SU-DHL-6 (cell line): Measurements from ENCODE around the gene ANKZF1.

Experiments used
- H2AFZ ChIP-seq: fragments of 200-600 bp; sonication (generic); 2 replicates; pipeline ENCODE4 v1.6.1; 2014; ENCODE audit warnings: low read depth, mild to moderate bottlenecking, moderate library complexity, mixed read lengths, antibody characterized with exemption, low read length; ENCODE audit not compliant: severe bottlenecking
- H3F3A ChIP-seq: fragments of 200-600 bp; shearing (Covaris generic); 2 replicates; pipeline ENCODE4 v1.6.0; 2016; ENCODE audit warnings: antibody characterized with exemption, mild to moderate bottlenecking; ENCODE audit not compliant: insufficient read depth
- H3K27ac ChIP-seq: fragments of 200-600 bp; sonication (generic); 2 replicates; pipeline ENCODE4 v1.5.1; 2016; ENCODE audit warnings: low read depth, mild to moderate bottlenecking, low read length, moderate library complexity, mixed read lengths
- H3K27me3 ChIP-seq: fragments of 200-600 bp; sonication (generic), shearing (Covaris generic); 2 replicates; pipeline ENCODE4 v1.6.0; 2014; ENCODE audit warnings: mild to moderate bottlenecking, low read length
- H3K36me3 ChIP-seq: fragments of 200-600 bp; sonication (generic); 2 replicates; pipeline ENCODE4 v1.6.1; 2014; ENCODE audit warnings: mild to moderate bottlenecking, low read length, mixed read lengths
- H3K4me2 ChIP-seq: fragments of 300-600, 200-600 bp; shearing (Covaris generic), sonication (generic); 2 replicates; pipeline ENCODE4 v1.6.0; 2014; ENCODE audit warnings: low read length, low read depth, mild to moderate bottlenecking; ENCODE audit not compliant: poor library complexity, severe bottlenecking
- H3K4me3 ChIP-seq: fragments of 200-600 bp; sonication (generic); 2 replicates; pipeline ENCODE4 v1.5.1; 2014; ENCODE audit warnings: antibody characterized with exemption, low read length, mild to moderate bottlenecking, mixed read lengths; ENCODE audit not compliant: insufficient read depth, poor library complexity, severe bottlenecking
- H3K79me2 ChIP-seq: fragments of 200-600 bp; sonication (generic); 2 replicates; pipeline ENCODE4 v1.6.1; 2014; ENCODE audit warnings: mild to moderate bottlenecking, low read length, moderate library complexity; ENCODE audit not compliant: insufficient read depth
- H3K9ac ChIP-seq: fragments of 200-600 bp; sonication (generic); 2 replicates; pipeline ENCODE4 v1.7.0; 2014; ENCODE audit warnings: mild to moderate bottlenecking, low read length
- H3K9me2 ChIP-seq: fragments of 200-600 bp; sonication (generic); replicated peaks from 2 replicates; pipeline ENCODE4 v1.6.1; 2014; ENCODE audit warnings: low read length; ENCODE audit not compliant: insufficient read depth
- H3K9me3 ChIP-seq: fragments of 200-600 bp; sonication (generic); 2 replicates; pipeline ENCODE4 v1.6.1; 2014; ENCODE audit warnings: low read length, mixed read lengths; ENCODE audit not compliant: insufficient read depth
- H4K20me1 ChIP-seq: fragments of 200-600 bp; sonication (generic); 2 replicates; pipeline ENCODE4 v1.6.1; 2014; ENCODE audit warnings: low read depth, mild to moderate bottlenecking, antibody characterized with exemption, low read length, moderate library complexity, mixed read lengths
- EZH2phosphoT487 ChIP-seq: fragments of 200-600 bp; sonication (generic), shearing (Covaris generic); conservative IDR thresholded peaks from 2 replicates; pipeline ENCODE4 v1.6.1; 2018; ENCODE audit warnings: mild to moderate bottlenecking, antibody characterized with exemption, low read length, moderate library complexity, mixed read lengths
- TF ChIP-seq, protein P1 (sequence below): fragments of 200-600 bp; sonication (generic); IDR thresholded peaks from one replicate; pipeline ENCODE4 v1.5.1; 2017; ENCODE audit warnings: antibody characterized with exemption, mild to moderate bottlenecking, low read length, moderate library complexity; ENCODE audit not compliant: insufficient read depth, poor library complexity, severe bottlenecking

The ANKZF1 gene

DNA sequence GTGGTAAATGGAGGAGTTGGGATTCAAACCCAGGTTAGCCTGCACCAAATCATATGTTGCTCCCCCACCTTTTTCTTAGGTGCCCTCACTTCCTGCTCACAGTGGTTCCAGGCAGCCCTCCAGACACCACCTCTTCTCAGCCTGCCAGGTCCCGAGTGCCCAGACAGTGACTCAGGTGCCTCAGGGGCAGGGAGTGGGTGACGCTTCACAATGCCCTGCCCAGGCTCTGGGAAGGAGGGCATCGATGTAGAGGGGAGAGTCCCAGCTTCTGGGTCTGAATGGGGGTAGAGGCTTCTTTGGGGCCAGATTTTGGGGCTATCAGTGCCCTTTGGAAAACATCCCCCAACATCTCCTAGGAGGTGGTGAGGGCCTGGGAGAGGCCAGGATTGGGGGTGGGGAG, 44.3 kb downstream of the ANKZF1 start:
- 0 out of 2 replicates have a peak, but pooled peaks cover 4% of the 10 kb centered on the region for H3K79me2 ChIP-seq
- H3F3A ChIP-seq, result peaks cover 13% of the 10 kb centered on the region
- H3K9me3 ChIP-seq, result no peaks in the 10 kb centered on the region
- H2AFZ ChIP-seq, result no peak overlapping the region
- H4K20me1 ChIP-seq, result no peaks in the 10 kb centered on the region
- H3K36me3 ChIP-seq, result no peaks in the 10 kb centered on the region
- H3K4me3 ChIP-seq, result no peak overlapping the region
- no peak overlapping the region for H3K4me2 ChIP-seq
- no peak for TF ChIP-seq EZH2phosphoT487
- TF ChIP-seq, protein P1, sequence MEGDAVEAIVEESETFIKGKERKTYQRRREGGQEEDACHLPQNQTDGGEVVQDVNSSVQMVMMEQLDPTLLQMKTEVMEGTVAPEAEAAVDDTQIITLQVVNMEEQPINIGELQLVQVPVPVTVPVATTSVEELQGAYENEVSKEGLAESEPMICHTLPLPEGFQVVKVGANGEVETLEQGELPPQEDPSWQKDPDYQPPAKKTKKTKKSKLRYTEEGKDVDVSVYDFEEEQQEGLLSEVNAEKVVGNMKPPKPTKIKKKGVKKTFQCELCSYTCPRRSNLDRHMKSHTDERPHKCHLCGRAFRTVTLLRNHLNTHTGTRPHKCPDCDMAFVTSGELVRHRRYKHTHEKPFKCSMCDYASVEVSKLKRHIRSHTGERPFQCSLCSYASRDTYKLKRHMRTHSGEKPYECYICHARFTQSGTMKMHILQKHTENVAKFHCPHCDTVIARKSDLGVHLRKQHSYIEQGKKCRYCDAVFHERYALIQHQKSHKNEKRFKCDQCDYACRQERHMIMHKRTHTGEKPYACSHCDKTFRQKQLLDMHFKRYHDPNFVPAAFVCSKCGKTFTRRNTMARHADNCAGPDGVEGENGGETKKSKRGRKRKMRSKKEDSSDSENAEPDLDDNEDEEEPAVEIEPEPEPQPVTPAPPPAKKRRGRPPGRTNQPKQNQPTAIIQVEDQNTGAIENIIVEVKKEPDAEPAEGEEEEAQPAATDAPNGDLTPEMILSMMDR, result no peak
- H3K9ac ChIP-seq, result no peak overlapping the region
- no peak overlapping the region for H3K27ac ChIP-seq
- no peaks in the 10 kb centered on the region for H3K9me2 ChIP-seq
- H3K27me3 ChIP-seq, result no peaks in the 10 kb centered on the region

DNA sequence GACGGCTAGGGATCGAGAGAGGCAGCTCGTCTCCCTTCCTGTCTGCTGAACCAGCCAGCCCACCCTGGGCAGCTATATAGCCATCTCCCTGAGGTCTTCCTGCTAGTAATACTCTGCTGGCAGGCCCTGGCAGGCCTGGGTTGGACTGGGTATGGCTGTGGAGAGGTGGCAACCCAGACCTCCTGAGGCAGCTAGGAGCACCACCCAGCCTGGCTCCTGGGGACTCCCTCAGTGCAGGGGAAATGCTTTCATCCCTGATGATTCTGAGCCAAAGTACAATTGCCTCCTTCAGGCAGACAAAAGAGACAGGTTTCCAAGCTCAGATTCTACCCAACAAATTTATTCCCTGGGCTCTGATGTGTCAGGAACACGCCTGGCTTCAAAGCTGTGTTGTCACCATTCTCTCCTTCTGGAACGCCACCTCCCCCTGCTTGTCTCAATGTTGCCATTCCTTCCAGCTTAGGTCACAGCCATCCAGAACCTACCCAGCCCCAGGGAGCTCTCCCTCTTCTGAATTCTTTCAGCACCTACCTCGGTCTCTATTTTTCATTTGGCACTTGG, 44.8 kb downstream of the ANKZF1 start:
- H3K9ac ChIP-seq, result no peak overlapping the region

DNA sequence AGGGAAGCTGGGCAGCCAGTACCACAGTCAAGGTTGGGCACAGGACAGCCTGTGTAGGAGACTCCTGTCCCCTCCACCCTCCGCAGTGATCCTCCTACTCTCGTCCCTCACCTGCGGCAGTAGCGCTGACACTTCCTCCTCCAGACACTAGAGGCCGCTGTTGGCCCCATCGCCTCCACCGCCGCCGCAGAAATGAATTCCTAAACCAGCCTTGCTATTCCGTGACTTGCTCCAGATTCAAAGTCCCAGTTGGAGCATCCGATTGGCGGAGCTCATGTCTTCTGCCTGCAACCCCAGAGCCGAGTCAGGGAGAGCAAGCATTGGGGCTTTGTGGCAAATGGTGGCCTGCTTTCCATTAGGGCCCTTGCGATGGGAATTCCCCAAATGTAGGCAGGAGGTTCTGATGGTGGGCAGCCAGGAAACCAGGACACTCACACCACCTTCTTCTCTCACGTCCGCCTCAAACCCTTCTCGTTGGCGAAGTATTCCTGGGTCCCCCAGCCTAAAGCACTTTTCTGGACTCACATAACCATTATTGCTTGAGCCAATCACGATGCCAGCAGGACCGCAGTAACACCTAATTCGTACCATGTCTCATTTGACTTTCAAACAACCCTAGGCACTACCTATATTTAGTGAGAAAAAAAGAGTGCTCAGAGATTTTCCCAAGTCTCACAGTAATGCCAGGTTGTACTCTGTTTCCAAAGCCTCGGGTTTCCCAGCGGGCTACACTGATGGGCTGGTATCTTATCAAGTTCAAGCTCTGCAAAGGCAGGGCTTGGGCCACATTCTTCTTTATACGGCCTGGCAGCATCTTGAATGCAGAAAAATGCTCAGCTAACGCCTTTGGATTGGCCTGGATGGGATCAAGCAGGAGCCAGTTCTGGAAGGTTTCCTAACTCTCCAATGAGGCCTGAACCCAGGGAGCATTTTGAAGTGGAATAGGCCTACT, 48.4 kb downstream of the ANKZF1 start:
- peak overlapping the region; percentile 62 for H3K4me3 ChIP-seq
- H3F3A ChIP-seq, result peaks cover 13% of the 10 kb centered on the region
- no peaks in the 10 kb centered on the region for H3K9me2 ChIP-seq
- H3K9me3 ChIP-seq, result no peaks in the 10 kb centered on the region
- H2AFZ ChIP-seq, result peak overlapping the region; percentile 84
- H4K20me1 ChIP-seq, result no peaks in the 10 kb centered on the region
- peak overlapping the region; percentile 98 for H3K27ac ChIP-seq
- no peaks in the 10 kb centered on the region for H3K27me3 ChIP-seq
- H3K9ac ChIP-seq, result peak overlapping the region; percentile 63
- peak overlapping the region; percentile 90 for H3K4me2 ChIP-seq
- no peak for TF ChIP-seq EZH2phosphoT487
- TF ChIP-seq, protein P1, result peak; percentile 95
- 0 out of 2 replicates have a peak, but pooled peaks cover 4% of the 10 kb centered on the region for H3K79me2 ChIP-seq
- H3K36me3 ChIP-seq, result no peaks in the 10 kb centered on the region

More for the DNA sequence above, 44.8 kb downstream of the ANKZF1 start:
- H3K9me2 ChIP-seq, result no peaks in the 10 kb centered on the region
- no peak overlapping the region for H3K27ac ChIP-seq
- H3K79me2 ChIP-seq, result 0 out of 2 replicates have a peak, but pooled peaks cover 4% of the 10 kb centered on the region
- H4K20me1 ChIP-seq, result no peaks in the 10 kb centered on the region
- peaks cover 13% of the 10 kb centered on the region for H3F3A ChIP-seq
- no peaks in the 10 kb centered on the region for H3K27me3 ChIP-seq
- no peak overlapping the region for H3K4me3 ChIP-seq
- no peak overlapping the region for H2AFZ ChIP-seq
- no peak overlapping the region for H3K4me2 ChIP-seq
- H3K9me3 ChIP-seq, result no peaks in the 10 kb centered on the region
- no peaks in the 10 kb centered on the region for H3K36me3 ChIP-seq
- TF ChIP-seq EZH2phosphoT487, result no peak
- TF ChIP-seq, protein P1, result no peak
